GM06990 (cell line): ENCODE data around the gene HMX1.

Source experiments
- DNase-seq: peaks from one replicate; pipeline ENCODE4 v3.0.0-alpha.2; 2011; ENCODE audit not compliant: insufficient read length; ENCODE audit errors: extremely low read depth
- H3K27me3 ChIP-seq: replicated peaks from 2 replicates; pipeline ENCODE4 v1.6.0; 2011; ENCODE audit warnings: low read length; ENCODE audit not compliant: control insufficient read depth, insufficient read depth
- H3K36me3 ChIP-seq: 2 replicates; pipeline ENCODE4 v1.5.1; 2011; ENCODE audit warnings: low read length; ENCODE audit not compliant: control insufficient read depth, insufficient read depth
- H3K4me3 ChIP-seq: replicated peaks from 2 replicates; pipeline ENCODE4 v1.5.1; 2011; ENCODE audit warnings: low read depth, mild to moderate bottlenecking, control low read depth, low read length
- CTCF ChIP-seq: IDR thresholded peaks from 2 replicates; pipeline ENCODE4 v1.5.1; 2011; ENCODE audit warnings: low read length, control low read depth, mild to moderate bottlenecking, inconsistent platforms; ENCODE audit not compliant: insufficient read depth, poor library complexity, severe bottlenecking

Gene HMX1

GRCh38 chr4:8904041-8904501 lies 32.4 kb upstream of the HMX1 start:
- no peak for DNase-seq
- no peak overlapping the region for H3K4me3 ChIP-seq
- no peaks in the 10 kb centered on the region; the same call in 1 of the 2 replicates for H3K27me3 ChIP-seq
- no peaks in the 10 kb centered on the region for H3K36me3 ChIP-seq
- no peak for TF ChIP-seq CTCF

- no peak for DNase-seq
Measured at GRCh38 chr4:8901335-8901734, 29.7 kb upstream of the HMX1 start.

GRCh38 chr4:8900588-8900987 lies 28.9 kb upstream of the HMX1 start:
- Histone ChIP-seq H3K4me3 (no peak overlapping the region), H3K27me3 (no peaks in the 10 kb centered on the region), H3K36me3 (no peaks in the 10 kb centered on the region)
- no peak for DNase-seq
- TF ChIP-seq CTCF: no peak

More at GRCh38 chr4:8901335-8901734, 29.7 kb upstream of the HMX1 start:
- H3K4me3 ChIP-seq: no peak overlapping the region
- no peak for TF ChIP-seq CTCF
- no peaks in the 10 kb centered on the region for H3K27me3 ChIP-seq
- no peaks in the 10 kb centered on the region for H3K36me3 ChIP-seq

GRCh38 chr4:8898419-8898818 lies 26.8 kb upstream of the HMX1 start:
- Histone ChIP-seq H3K4me3 (no peak overlapping the region), H3K27me3 (no peaks in the 10 kb centered on the region), H3K36me3 (no peaks in the 10 kb centered on the region)
- DNase-seq: no peak
- TF ChIP-seq CTCF: no peak

GRCh38 chr4:8897251-8898167 lies 25.9 kb upstream of the HMX1 start:
- no peaks in the 10 kb centered on the region for H3K36me3 ChIP-seq
- H3K27me3 ChIP-seq: no peaks in the 10 kb centered on the region
- no peak for DNase-seq
- H3K4me3 ChIP-seq: no peak overlapping the region
- TF ChIP-seq CTCF: no peak

GRCh38 chr4:8896506-8896905 lies 24.9 kb upstream of the HMX1 start:
- no peak overlapping the region for H3K4me3 ChIP-seq
- no peak for DNase-seq
- TF ChIP-seq CTCF: no peak
- no peaks in the 10 kb centered on the region for H3K27me3 ChIP-seq
- H3K36me3 ChIP-seq: no peaks in the 10 kb centered on the region
